HCT116 (cell line): ENCODE results near the gene GPS1. TPM values are rescaled to one million over a fixed set of nuclear protein-coding genes. Genes with fewer than 3 reads are reported as not detected.
A peak's percentile ranks its signal among the peaks of the same experiment; 100 is the strongest.

ENCODE experiments used
- ATAC-seq: fragments of 200-7000 bp; cut with Tn5 transposase; 2 replicates; pipeline ENCODE4 v1.9.1; 2020; ENCODE audit warnings: mild to moderate bottlenecking, moderate library complexity
- BruUV-seq: library from RNA; stranded (reverse); fragments of 400-500 nt; replicated peaks from 2 replicates; lab custom pipeline; 2021; lab: Mats Ljungman, UMichigan
- CTCF ChIA-PET: fragments of 300-600 bp; sonication (Branson Sonifier 250); formaldehyde crosslinking; loops from one replicate; lab custom pipeline; 2021; ENCODE audit warnings: antibody characterized with exemption; lab: Charles Lee
- POLR2A ChIA-PET: fragments of 300-600, 350-600 bp; sonication (Branson Sonifier 250); formaldehyde crosslinking; loops from one replicate; lab custom pipeline; 2021; ENCODE audit warnings: antibody characterized with exemption; lab: Charles Lee
- RAD21 ChIA-PET, 2 experiments: fragments of 300-600 bp; sonication (Branson Sonifier 250); formaldehyde crosslinking; loops; one replicate each; lab custom pipeline; 2023; ENCODE audit warnings: low total read pairs in 2 of 2; ENCODE audit not compliant: uncharacterized antibody in 2 of 2, unreplicated experiment in 2 of 2, low non-redundant PET in 1 of 2; lab: Charles Lee
- DNase-seq: peaks from one replicate; pipeline ENCODE4 v3.0.0-alpha.2; 2010; ENCODE audit warnings: low read depth, low spot score
- H2AFZ ChIP-seq: fragments of 200-600 bp; shearing (Covaris generic), sonication (generic); 2 replicates; pipeline ENCODE4 v1.6.1; 2017; ENCODE audit warnings: low read depth, mixed run types, mixed read lengths, antibody characterized with exemption, low read length; ENCODE audit not compliant: poor library complexity, severe bottlenecking
- H3K27ac ChIP-seq: 2 replicates; pipeline ENCODE4 v1.5.1; 2012; ENCODE audit warnings: low read depth, low read length
- H3K27me3 ChIP-seq: fragments of 200-600 bp; sonication (generic); 2 replicates; pipeline ENCODE4 v1.6.1; 2016; ENCODE audit warnings: mixed run types, low read length, mixed read lengths; ENCODE audit not compliant: insufficient read depth
- H3K36me3 ChIP-seq, 2 experiments: fragments of 200-500 bp in 1 of 2; fragments of 200-600 bp in 1 of 2; sonication (Bioruptor generic) in 1 of 2; sonication (generic) in 1 of 2; 2 replicates each; pipeline versions ENCODE4 v1.5.1 to v1.6.1; 2014 to 2016; ENCODE audit warnings: low read length in 2 of 2, inconsistent platforms in 1 of 2, mixed read lengths in 1 of 2, mixed run types in 1 of 2; ENCODE audit not compliant: insufficient read depth in 2 of 2, control insufficient read depth in 1 of 2
- H3K4me1 ChIP-seq, 2 experiments: fragments of 200-600 bp in 1 of 2; sonication (generic) in 1 of 2; 2 replicates each; pipeline versions ENCODE4 v1.5.1 to v1.6.1; 2012 to 2017; ENCODE audit warnings: low read length in 2 of 2, inconsistent platforms in 1 of 2, mild to moderate bottlenecking in 1 of 2, mixed read lengths in 1 of 2, mixed run types in 1 of 2, moderate library complexity in 1 of 2; ENCODE audit not compliant: insufficient read depth in 2 of 2, control insufficient read depth in 1 of 2
- H3K4me2 ChIP-seq: fragments of 200-600 bp; sonication (generic); 2 replicates; pipeline ENCODE4 v1.6.1; 2017; ENCODE audit warnings: mixed run types, low read length, mixed read lengths
- H3K4me3 ChIP-seq, 2 experiments: fragments of 200-600 bp in 1 of 2; sonication (generic) in 1 of 2; replicated peaks in 1 of 2; 2 replicates each; pipeline ENCODE4 v1.5.1; 2011 to 2016; ENCODE audit warnings: low read length in 2 of 2, control low read depth in 1 of 2, low read depth in 1 of 2, mild to moderate bottlenecking in 1 of 2, mixed read lengths in 1 of 2, mixed run types in 1 of 2
- H3K79me2 ChIP-seq: fragments of 200-600 bp; sonication (generic); 2 replicates; pipeline ENCODE4 v1.6.1; 2017; ENCODE audit warnings: mild to moderate bottlenecking, mixed run types, low read length, moderate library complexity, mixed read lengths; ENCODE audit not compliant: insufficient read depth
- H3K9ac ChIP-seq: fragments of 200-600 bp; sonication (generic); 2 replicates; pipeline ENCODE4 v1.6.1; 2016; ENCODE audit warnings: low read length, mixed read lengths
- H3K9me2 ChIP-seq: fragments of 200-600 bp; sonication (generic), shearing (Covaris generic); 2 replicates; pipeline ENCODE4 v1.6.1; 2017; ENCODE audit warnings: mixed run types, mild to moderate bottlenecking, moderate library complexity; ENCODE audit not compliant: insufficient read depth
- H3K9me3 ChIP-seq, 2 experiments: fragments of 200-500 bp in 1 of 2; fragments of 200-600 bp in 1 of 2; sonication (Bioruptor generic) in 1 of 2; sonication (generic) in 1 of 2; 2 replicates each; pipeline ENCODE4 v1.6.1; 2014 to 2017; ENCODE audit warnings: low read length in 2 of 2, mixed read lengths in 2 of 2, inconsistent platforms in 1 of 2, low read depth in 1 of 2, mild to moderate bottlenecking in 1 of 2, mixed run types in 1 of 2, moderate library complexity in 1 of 2; ENCODE audit not compliant: control insufficient read depth in 1 of 2, insufficient read depth in 1 of 2
- H4K20me1 ChIP-seq: fragments of 200-600 bp; sonication (generic), shearing (Covaris generic); 2 replicates; pipeline ENCODE4 v1.6.1; 2017; ENCODE audit warnings: mixed run types, mild to moderate bottlenecking, moderate library complexity; ENCODE audit not compliant: insufficient read depth
- CTCF ChIP-seq, 3 experiments: fragments of 200-600 bp in 1 of 3; sonication (generic) in 1 of 3; IDR thresholded peaks in 2 of 3; conservative IDR thresholded peaks in 1 of 3; 2 replicates each; pipeline ENCODE4 v1.5.1; 2012 to 2017; ENCODE audit warnings: low read depth in 2 of 3, low read length in 2 of 3, antibody characterized with exemption in 1 of 3, borderline replicate concordance in 1 of 3, control low read depth in 1 of 3, mild to moderate bottlenecking in 1 of 3, mixed read lengths in 1 of 3, mixed run types in 1 of 3, moderate library complexity in 1 of 3; ENCODE audit not compliant: insufficient read depth in 1 of 3
- POLR2A ChIP-seq: IDR thresholded peaks from 2 replicates; pipeline ENCODE4 v1.7.0; 2011; ENCODE audit warnings: borderline replicate concordance; ENCODE audit not compliant: insufficient read depth, insufficient read length; ENCODE audit errors: extremely low read depth
- RAD21 ChIP-seq: IDR thresholded peaks from 2 replicates; pipeline ENCODE4 v1.6.1; 2012; ENCODE audit warnings: low read depth, mild to moderate bottlenecking
- YY1 ChIP-seq: IDR thresholded peaks from 2 replicates; pipeline ENCODE4 v1.6.1; 2011; ENCODE audit warnings: low read length, low read depth, moderate library complexity, mild to moderate bottlenecking; ENCODE audit not compliant: insufficient replicate concordance; ENCODE audit errors: extremely low read depth
- ZBTB33 ChIP-seq: IDR thresholded peaks from 2 replicates; pipeline ENCODE4 v1.6.1; 2011; ENCODE audit warnings: mild to moderate bottlenecking, low read length, moderate library complexity; ENCODE audit not compliant: insufficient replicate concordance; ENCODE audit errors: extremely low read depth
- intact Hi-C: fragments of 100-400 bp; cut with micrococcal nuclease; formaldehyde crosslinking; loops from 2 replicates; pipeline ENCODE4 v1.10.0; 2022
- total RNA-seq: library from RNA; stranded (reverse); gene quantifications from one replicate; pipeline ENCODE4 v1.2.1, GENCODE V29; 2021; ENCODE audit not compliant: unreplicated experiment

The GPS1 gene
- total RNA-seq, 1 experiment from 2014 or later: 205 TPM

GRCh38 chr17:82021107-82021899, 30.4 kb upstream of the GPS1 start:
- no TSS peak for BruUV-seq
- no peak overlapping the region for H2AFZ ChIP-seq
- ChIA-PET CTCF (interaction anchor here (0.9 to 5.3 kb wide), 16 partner anchors 9 to 346 kb away, joined by 3 to 151 read pairs (median 8); partner anchors contain the start of genes ARHGDIA, DCXR, MAFG and NOTUM), RAD21 (interaction anchor here (0.6 to 5.3 kb wide), 6 partner anchors 18 to 79 kb away, joined by 3 to 50 read pairs (median 3); partner anchors contain the start of gene NOTUM (in 2 of the 2)), POLR2A (interaction anchor here (0.8 to 1.9 kb wide), 4 partner anchors 48 to 152 kb away, joined by 3 to 6 read pairs (median 4); no protein-coding TSS in a partner anchor)
- ATAC-seq (peak; percentile 13; the same call in 1 of the 2 replicates), DNase-seq (peak; percentile 68)
- intact Hi-C loops: loop anchor here (1.0 to 5.0 kb wide), 5 partner anchors 19 to 731 kb away; partner anchors contain the start of genes PCYT2 and TBCD
- peak overlapping the region; percentile 84 to 100 for H3K4me3 ChIP-seq
- TF ChIP-seq ZBTB33 (peak; percentile 43), YY1 (no peak), CTCF (IDR thresholded peaks at IDR 0.05 in 2 of 3, conservative IDR thresholded peaks at IDR 0.05 in 1 of 3; ENCODE audit: borderline replicate concordance in 1 of 3, insufficient read depth in 1 of 3, low read depth in 2 of 3, low read length in 2 of 3) (peak; percentile 92 to 99 (median 95)), RAD21 (peak; percentile 100), POLR2A (no peak)
- peaks cover 29 to 47% of the 10 kb centered on the region in 2 experiments for H3K4me1 ChIP-seq
- no peaks in the 10 kb centered on the region for H3K9me2 ChIP-seq
- H3K27ac ChIP-seq: peak overlapping the region; percentile 96
- H3K9me3 ChIP-seq: no peaks in the 10 kb centered on the region
- peak overlapping the region; percentile 80 for H3K4me2 ChIP-seq
- H3K36me3 ChIP-seq: peaks cover 0 to 10% of the 10 kb centered on the region in 2 experiments; a peak in 1 of 4 replicates
- no peaks in the 10 kb centered on the region for H3K27me3 ChIP-seq
- H3K9ac ChIP-seq: peak overlapping the region; percentile 98
- peaks cover 46% of the 10 kb centered on the region for H3K79me2 ChIP-seq
- H4K20me1 ChIP-seq: peaks cover 4% of the 10 kb centered on the region; the same call in 1 of the 2 replicates
